Left lung (tissue), 14 donors: Measurements from ENCODE around the gene HORMAD1. TPM values are rescaled to one million over a fixed set of nuclear protein-coding genes. Genes with fewer than 3 reads are reported as not detected.
"Not testable (repeated sequence)": the region's sequence is repeated elsewhere in the genome, so short reads cannot be mapped to it uniquely, and the experiment has no call there.

ENCODE experiments used
- ATAC-seq: fragments of 200-7000 bp; cut with Tn5 transposase; one replicate; pipeline ENCODE4 v1.9.1; 2020; ENCODE audit warnings: moderate library complexity
- DNase-seq, 4 donors: peaks; one replicate each; pipeline ENCODE4 v3.0.0-alpha.2; 2013 to 2020
- H3K27ac ChIP-seq, 2 donors: fragments of 200-600 bp; sonication (generic) in 1 of 2; one replicate each; pipeline versions ENCODE4 v1.5.0 to v1.8.0; 2020 to 2021
- H3K27me3 ChIP-seq, 2 donors: fragments of 200-600 bp; sonication (generic) in 1 of 2; one replicate each; pipeline versions ENCODE4 v1.5.0 to v1.8.0; 2020 to 2021
- H3K36me3 ChIP-seq, 2 donors: fragments of 200-600 bp; sonication (generic) in 1 of 2; one replicate each; pipeline versions ENCODE4 v1.5.0 to v1.8.0; 2020 to 2021
- H3K4me1 ChIP-seq, 2 donors: fragments of 200-600 bp; one replicate each; pipeline ENCODE4 v1.8.0; 2021
- H3K4me3 ChIP-seq, 2 donors: fragments of 200-600 bp; sonication (generic) in 1 of 2; one replicate each; pipeline versions ENCODE4 v1.5.0 to v1.8.0; 2020 to 2021; ENCODE audit warnings: mild to moderate bottlenecking in 1 of 2
- H3K9me3 ChIP-seq, 2 donors: fragments of 200-600 bp; sonication (generic) in 1 of 2; one replicate each; pipeline versions ENCODE4 v1.5.0 to v1.8.0; 2020 to 2021
- CTCF ChIP-seq, 2 donors: fragments of 200-600 bp; sonication (generic) in 1 of 2; IDR thresholded peaks; one replicate each; pipeline versions ENCODE4 v1.5.0 to v1.8.0; 2021; ENCODE audit warnings: antibody characterized with exemption in 2 of 2
- intact Hi-C, 2 donors: fragments of 100-400 bp; cut with DNase I; formaldehyde crosslinking; loops; one replicate each; pipeline versions ENCODE4 v1.11.2 to v1.14.2; 2022
- long read RNA-seq, 12 donors: library from polyadenylated mRNA in 2 of 12; unstranded in 2 of 12; transcript quantifications; one replicate each; pipeline ENCODE4 v2.0.0 and lab custom pipeline, GENCODE V29; 2019 to 2026
- polyA plus RNA-seq, 6 donors: library from polyadenylated mRNA; unstranded; fragments of 120-200 nt; gene quantifications; one replicate each; pipeline ENCODE4 v1.2.1, GENCODE V29; 2013; ENCODE audit not compliant: insufficient read length in 6 of 6
- total RNA-seq, 2 donors: library from RNA; stranded (reverse); fragmentation: NEBNext Ultra II Directional; extraction: Animal tissue kit (Norgen Biotek cat#: 25700); gene quantifications; one replicate each; pipeline ENCODE4 v1.2.1, GENCODE V29; 2021
- donor health status: DM: no; HTN: yes; CAD: no.
- donor health status: DM: no; HTN: no; CAD: no.

Gene HORMAD1
- 1 to 10 TPM in 1 of 2 donors, under 1 TPM in 1; 0.38 to 2.5 TPM for total RNA-seq
- polyA plus RNA-seq: under 1 TPM in 3 of 6 donors, not detected in 3; 0.15 to 0.38 (median 0.17) TPM
- long read RNA-seq, donor 1: 0 reads
- long read RNA-seq, donor 2: 0 reads
- long read RNA-seq, donor 3: 0 reads
- long read RNA-seq, donor 4: 0 reads
- long read RNA-seq, donor 5: 0 reads
- long read RNA-seq, donor 6: 0 reads
- long read RNA-seq, donor 7: 0 reads
- long read RNA-seq, donor 8: 0 reads
- long read RNA-seq, donor 9: 0 reads
- long read RNA-seq, donor 10: 0 reads
- long read RNA-seq, donor 11: 0 reads
- long read RNA-seq, donor 12: 0 reads

DNA sequence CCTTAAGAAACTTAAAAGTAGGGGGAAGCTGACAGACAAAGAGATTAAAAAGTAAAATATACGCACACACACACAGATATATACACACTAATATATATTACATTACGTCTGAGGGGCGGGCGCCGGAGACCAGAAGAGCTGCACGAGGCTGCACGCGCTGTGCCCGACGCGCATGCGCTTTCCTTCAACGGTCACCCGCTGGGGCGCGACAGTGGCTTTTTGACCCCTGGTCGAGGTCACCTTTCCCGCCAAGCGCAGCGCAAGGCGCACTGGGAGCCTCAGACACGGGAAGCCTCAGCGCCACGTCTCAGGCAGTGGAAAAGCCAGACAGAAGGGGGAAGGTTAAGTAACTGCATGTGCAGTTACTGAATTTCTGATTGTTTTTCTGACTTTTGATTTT lies at the start of gene HORMAD1:
TSS of gene HORMAD1 (minus strand) at position 193 of the 400 bp plus-strand sequence. CDS start 1,390 bp downstream, outside the sequence.
- intact Hi-C loops: no loop called here
- Histone ChIP-seq H3K9me3 (no peaks in the 10 kb centered on the region), H3K4me3 (no peak within 1 kb of the TSS), H3K4me1 (no peaks in the 10 kb centered on the region), H3K27me3 (no peaks in the 10 kb centered on the region), H3K36me3 (no peaks in the 10 kb centered on the region), H3K27ac (no peak within 1 kb of the TSS)
- peak in 1 of 4 donors; percentile 78 for DNase-seq
- no peak for ATAC-seq
- no peak for TF ChIP-seq CTCF (IDR thresholded peaks at IDR 0.05)

DNA sequence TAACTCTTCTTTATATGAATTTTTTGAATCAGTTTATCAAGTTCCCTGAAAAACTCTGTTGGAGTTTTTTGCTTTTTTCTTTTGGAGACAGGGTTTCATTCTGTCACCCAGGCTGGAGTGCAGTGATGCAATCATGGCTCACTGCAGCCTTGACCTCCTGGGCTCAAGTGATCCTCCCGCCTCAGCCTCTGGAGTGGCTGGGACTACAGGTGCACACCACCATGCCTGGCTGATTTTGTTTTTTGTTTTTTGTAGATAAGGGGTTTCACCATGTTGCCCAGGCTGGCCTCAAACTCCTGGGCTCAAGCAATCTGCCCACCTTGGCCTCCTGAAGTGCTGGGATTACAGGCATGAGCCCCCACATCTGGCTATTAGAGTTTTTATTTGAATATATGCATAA lies 47.0 kb upstream of the HORMAD1 start:
- H3K36me3 ChIP-seq, ATAC-seq, H3K4me3 ChIP-seq: not testable (repeated sequence)

GRCh38 chr1:150765977-150766301 lies 45.2 kb upstream of the HORMAD1 start:
- H3K4me1 ChIP-seq: peaks cover 9 to 50% of the 10 kb centered on the region in 2 donors
- H3K27ac ChIP-seq: peak overlapping the region; percentile 81 to 97
- intact Hi-C loops, H3K9me3 ChIP-seq, DNase-seq, H3K27me3 ChIP-seq, H3K36me3 ChIP-seq, ATAC-seq: not testable (repeated sequence)
- H3K4me3 ChIP-seq: peak overlapping the region; percentile 25 to 54

More for the DNA sequence above, 47.0 kb upstream of the HORMAD1 start:
- H3K9me3 ChIP-seq, H3K27me3 ChIP-seq, H3K27ac ChIP-seq, DNase-seq, intact Hi-C loops: not testable (repeated sequence)
- peaks cover 9 to 48% of the 10 kb centered on the region in 2 donors for H3K4me1 ChIP-seq

DNA sequence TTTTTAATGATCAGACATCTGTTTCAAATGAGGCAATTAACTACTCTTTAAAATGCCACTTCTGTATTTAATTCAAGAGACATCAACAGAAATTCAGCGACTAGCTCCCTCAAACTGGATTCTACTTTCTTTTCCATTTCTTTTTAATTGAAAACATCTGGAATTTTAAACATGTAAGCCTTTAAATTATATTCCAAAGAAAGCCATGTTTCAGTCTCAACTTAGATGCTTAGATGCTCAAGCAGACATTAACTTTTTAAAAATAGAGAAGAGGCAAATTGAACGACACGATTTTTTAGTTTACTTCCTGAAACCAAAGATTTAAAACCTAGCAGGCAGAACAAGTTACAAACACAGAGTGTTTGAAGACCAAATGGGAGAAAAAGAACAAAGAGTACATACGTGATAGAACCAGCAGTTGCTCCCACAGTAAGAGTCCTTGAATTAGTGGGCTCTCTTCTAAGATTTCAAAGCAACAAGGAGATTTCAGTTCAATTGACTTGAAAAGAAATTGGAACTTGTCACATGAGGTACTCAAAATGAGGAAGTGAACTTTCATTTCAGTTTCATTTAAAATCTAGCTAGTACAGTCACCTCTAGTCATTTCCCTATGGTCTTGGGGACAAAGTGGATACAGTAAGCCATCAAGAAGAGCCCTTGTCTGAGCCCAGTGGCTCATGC lies 44.7 kb upstream of the HORMAD1 start, which contains the start of gene CTSS:
TSS of gene CTSS (minus strand) at position 483 of the 681 bp plus-strand sequence. CDS start 1,015 bp downstream, outside the sequence.
- peak in 2 of 4 donors; percentile 19 to 37 for DNase-seq

DNA sequence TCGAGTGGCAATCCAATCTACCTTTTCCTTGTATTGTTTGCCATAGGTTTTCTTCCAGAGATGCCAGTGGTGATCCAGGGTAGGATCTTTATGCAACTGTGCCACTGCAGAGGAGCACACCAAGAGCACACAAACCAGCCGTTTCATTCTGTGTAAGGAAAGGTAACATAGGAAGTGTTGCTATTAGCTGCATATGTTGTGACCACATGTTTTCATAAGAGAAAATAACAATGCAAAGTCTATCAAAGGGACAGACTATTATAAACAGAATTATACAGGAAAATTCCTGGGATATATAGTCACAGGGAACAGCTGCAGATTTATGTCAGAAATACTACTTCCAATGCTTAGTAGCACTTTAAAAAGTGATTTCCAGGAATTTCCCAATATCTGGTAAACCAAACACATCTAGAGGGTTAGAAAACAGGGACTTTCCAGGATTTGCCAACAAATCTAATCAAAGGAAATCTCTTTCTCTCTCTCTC lies 44.0 kb upstream of the HORMAD1 start:
- Histone ChIP-seq H3K36me3 (no peaks in the 10 kb centered on the region), H3K4me1 (peaks cover 9 to 59% of the 10 kb centered on the region in 2 donors), H3K27me3 (no peaks in the 10 kb centered on the region), H3K4me3 (peak overlapping the region; percentile 25 to 54), H3K27ac (peak overlapping the region; percentile 81 to 97), H3K9me3 (no peaks in the 10 kb centered on the region)
- DNase-seq (peak in 2 of 4 donors; percentile 30 to 57), ATAC-seq (peak; percentile 62)
- intact Hi-C loops: no loop called here
- no peak for TF ChIP-seq CTCF (IDR thresholded peaks at IDR 0.05)

More for the DNA sequence above, 44.7 kb upstream of the HORMAD1 start, which contains the start of gene CTSS:
- Histone ChIP-seq H3K27me3 (no peaks in the 10 kb centered on the region), H3K4me3 (peak within 1 kb of the TSS; percentile 25 to 54), H3K9me3 (no peaks in the 10 kb centered on the region), H3K4me1 (peaks cover 9 to 51% of the 10 kb centered on the region in 2 donors), H3K36me3 (no peaks in the 10 kb centered on the region), H3K27ac (peak within 1 kb of the TSS; percentile 81 to 97)
- peak; percentile 77 for ATAC-seq
- no peak for TF ChIP-seq CTCF (IDR thresholded peaks at IDR 0.05)
- intact Hi-C loops: no loop called here

DNA sequence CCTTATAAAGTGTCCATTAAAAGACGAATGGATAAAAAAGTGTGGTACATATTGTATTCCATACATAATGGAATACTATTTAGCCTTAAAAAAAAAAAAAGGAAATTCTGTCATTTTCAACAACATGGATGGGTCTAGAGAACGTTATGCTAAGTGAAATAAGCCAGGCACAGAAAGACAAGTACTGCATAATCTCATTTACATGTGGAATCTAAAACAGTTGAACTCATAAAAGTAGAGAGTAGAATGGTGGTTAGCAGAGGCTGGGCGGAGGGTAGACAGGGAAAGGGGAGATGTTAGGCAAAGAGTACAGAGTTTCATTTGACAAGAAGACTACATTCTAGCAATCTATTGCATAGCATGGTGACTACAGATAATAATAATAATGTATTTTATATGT lies 42.3 kb upstream of the HORMAD1 start:
- Histone ChIP-seq H3K9me3 (no peaks in the 10 kb centered on the region), H3K27me3 (no peaks in the 10 kb centered on the region), H3K4me3 (peak overlapping the region in 1 of 2 donors; percentile 54), H3K4me1 (peaks cover 9 to 61% of the 10 kb centered on the region in 2 donors), H3K36me3 (peaks cover 0 to 4% of the 10 kb centered on the region in 2 donors), H3K27ac (peak overlapping the region in 1 of 2 donors; percentile 97)
- intact Hi-C loops: no loop called here
- DNase-seq (no peak), ATAC-seq (no peak)
- TF ChIP-seq CTCF (IDR thresholded peaks at IDR 0.05): no peak
